COLO829 (cell line): ENCODE results near the gene DNAJB1.

Source experiments
- DNase-seq: peaks from one replicate; pipeline ENCODE4 v3.0.0; 2012; ENCODE audit warnings: low spot score

The DNAJB1 gene

GRCh38 chr19:14473073-14473977 is 44.9 kb downstream of the DNAJB1 start:
- DNase-seq = no peak

- no peak for DNase-seq
These were observed 45.8 kb downstream of the DNAJB1 start for GRCh38 chr19:14472202-14472938.

- no peak for DNase-seq
These were observed 46.6 kb downstream of the DNAJB1 start for GRCh38 chr19:14471436-14472187.

- DNase-seq = no peak
These were observed 47.9 kb downstream of the DNAJB1 start for GRCh38 chr19:14470031-14470876.

- no peak for DNase-seq
These were observed 50.4 kb downstream of the DNAJB1 start for GRCh38 chr19:14467816-14468215.

GRCh38 chr19:14467391-14467790 is 50.8 kb downstream of the DNAJB1 start:
- no peak for DNase-seq
